GM18868 (cell line): ENCODE results near the gene FARP2.

Experiments
- ATAC-seq: cut with Tn5 transposase; IDR thresholded peaks from one replicate; pipeline ENCODE4 v1.9.1; 2021; ENCODE audit warnings: mild to moderate bottlenecking, moderate library complexity; ENCODE audit not compliant: unreplicated experiment

Gene FARP2

GRCh38 chr2:241482126-241482955 is 126.3 kb downstream of the FARP2 start:
- no peak for ATAC-seq

DNA sequence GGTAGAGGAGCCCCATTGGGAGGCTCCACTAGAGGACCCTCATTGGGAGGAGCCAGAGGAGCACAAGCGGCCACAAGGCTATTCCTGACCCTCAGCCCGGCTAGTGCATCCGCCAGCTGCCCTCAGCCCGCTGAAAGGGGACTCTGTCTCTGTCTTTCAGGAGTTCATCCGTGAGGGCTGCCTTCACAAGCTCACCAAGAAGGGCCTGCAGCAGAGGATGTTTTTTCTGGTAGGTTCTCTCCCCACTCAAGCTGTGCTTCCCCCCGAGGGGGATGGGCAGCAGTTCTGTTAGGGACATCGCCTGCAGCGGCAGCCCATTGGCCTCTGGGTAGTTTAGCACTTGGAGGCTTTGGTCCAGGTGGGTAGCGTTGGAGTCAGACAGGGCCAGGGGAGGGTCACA is 127.2 kb downstream of the FARP2 start:
- ATAC-seq = no peak

DNA sequence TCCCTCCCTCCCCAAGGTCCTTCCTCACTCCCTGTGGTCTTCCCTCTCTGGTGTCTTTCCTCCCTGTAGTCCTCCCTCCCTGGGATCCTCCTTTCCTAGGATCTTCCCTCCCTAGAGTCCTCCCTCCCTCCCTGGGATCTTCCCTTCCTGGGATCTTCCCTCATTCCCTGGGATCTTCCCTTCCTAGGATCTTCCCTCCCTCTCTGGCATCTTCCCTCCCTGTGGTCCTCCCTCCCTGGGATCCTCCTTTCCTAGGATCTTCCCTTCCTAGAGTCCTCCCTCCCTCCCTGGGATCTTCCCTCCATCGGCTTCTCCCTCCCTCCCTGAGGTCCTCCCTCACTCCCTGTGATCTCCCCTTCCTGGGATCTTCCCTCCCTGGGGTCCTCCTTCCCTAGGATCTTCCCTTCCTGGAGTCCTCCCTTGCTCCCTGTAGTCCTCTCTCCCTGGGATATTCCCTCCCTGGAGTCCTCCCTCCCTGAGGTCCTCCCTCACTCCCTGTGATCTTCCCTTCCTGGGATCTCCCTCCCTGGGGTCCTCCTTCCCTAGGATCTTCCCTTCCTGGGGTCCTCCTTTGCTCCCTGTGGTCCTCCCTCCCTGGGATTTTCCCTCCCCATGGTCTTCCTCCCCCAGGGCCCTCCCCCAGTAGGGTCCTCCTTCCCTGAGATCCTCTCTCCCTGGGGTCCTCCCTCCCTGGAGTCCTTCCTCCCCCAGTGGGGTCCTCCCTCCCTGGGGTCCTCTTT is 129.3 kb downstream of the FARP2 start:
- ATAC-seq = no peak

DNA sequence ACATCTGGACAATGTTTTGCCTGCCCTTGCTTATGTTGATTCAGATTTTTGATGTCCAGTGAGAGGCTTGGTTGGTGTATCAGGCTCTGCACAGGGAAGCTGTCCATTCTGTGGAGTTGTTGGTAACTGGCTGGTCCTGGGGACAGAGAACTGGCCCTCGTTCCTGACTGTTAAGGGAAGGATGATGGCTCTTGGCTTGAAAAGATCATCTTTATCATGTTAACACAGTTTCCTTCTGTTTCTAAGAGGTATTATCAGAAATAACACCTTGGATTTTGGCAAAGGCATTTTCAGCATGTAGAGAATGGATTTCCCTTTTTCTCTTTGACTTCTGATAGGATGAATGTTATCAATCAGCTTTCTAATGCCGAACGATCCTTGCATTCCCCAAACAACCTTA is 133.0 kb downstream of the FARP2 start:
- ATAC-seq = no peak

- no peak for ATAC-seq
Observed at GRCh38 chr2:241489733-241490680, 133.9 kb downstream of the FARP2 start.

DNA sequence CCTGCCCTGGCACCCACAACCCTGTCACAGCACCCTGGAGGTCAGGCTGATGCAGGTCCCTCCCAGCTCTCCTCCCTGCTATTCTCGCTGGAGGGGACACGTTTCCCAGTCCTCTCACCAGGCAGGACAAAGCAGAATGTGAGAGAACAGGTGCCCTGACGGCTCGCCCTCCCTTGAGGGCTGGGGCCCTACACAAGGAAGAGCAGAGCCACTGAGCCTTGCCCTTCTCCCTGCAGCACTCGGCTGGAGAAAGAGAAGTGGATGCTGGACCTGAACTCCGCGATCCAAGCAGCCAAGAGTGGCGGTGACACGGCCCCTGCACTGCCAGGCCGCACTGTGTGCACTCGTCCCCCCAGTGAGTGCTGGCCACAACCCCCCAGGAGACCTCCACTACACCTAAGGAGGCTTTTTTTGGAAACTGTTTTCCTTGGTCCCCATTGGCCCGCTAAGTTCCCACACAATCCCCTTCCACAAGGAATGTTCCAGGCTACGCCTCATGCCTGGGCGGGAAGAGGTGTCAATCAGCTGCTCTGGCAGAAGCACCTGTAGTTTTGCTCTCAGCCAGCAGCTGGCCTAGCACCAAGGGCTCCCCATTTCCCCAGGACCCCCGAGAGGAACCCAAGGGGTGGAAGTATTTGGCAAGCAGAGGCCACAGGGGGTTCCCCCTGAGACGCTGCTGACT is 134.9 kb downstream of the FARP2 start:
- no peak for ATAC-seq

DNA sequence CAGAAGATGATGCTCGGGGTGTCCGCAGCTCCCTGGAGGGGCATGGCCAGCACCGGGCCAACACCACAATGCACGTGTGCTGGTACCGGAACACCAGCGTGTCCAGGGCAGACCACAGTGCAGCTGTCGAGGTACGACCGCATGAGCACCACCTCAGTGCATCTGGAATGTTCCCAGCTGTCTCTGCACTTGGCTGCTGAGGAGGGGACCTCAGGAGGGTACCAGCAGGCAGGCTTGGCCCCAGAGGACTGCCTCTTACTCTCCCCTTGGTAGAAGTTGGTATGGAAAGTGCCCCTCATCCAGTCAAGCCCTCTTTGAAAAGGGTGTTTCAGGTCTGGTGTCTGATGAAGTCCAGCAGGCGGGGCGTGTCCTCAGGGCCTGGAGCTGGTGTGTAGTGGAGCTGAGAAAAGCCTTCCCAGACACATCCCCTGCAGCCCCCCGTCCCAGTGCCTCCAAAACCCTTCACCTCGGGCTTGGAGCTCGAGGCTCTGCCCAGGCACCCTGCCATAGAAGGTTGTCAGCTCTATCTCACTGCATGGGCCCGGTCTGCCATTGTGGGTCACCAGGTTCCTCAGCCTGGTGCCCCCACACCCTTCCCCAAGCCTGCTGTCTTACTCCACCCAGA is 135.6 kb downstream of the FARP2 start:
- ATAC-seq = no peak

DNA sequence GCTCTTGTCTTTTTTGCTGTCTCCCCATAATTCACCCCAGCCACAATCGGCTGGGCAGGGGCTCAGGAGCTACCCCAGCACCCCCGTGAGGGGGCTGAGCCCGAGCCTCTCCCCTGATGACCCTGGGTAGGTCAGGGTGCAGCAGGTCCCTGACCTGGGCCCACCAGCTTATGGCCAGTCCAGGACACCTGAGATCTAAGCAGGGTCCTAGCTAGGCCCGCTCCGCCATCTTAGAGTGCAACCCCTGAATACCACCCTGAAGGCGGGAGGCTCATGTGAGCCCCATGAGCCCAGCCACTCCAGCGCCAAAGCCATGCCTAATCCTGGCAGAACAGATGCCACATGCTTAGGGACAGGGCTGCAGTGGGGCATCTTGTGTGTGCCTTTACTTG is 136.1 kb downstream of the FARP2 start:
- no peak for ATAC-seq

DNA sequence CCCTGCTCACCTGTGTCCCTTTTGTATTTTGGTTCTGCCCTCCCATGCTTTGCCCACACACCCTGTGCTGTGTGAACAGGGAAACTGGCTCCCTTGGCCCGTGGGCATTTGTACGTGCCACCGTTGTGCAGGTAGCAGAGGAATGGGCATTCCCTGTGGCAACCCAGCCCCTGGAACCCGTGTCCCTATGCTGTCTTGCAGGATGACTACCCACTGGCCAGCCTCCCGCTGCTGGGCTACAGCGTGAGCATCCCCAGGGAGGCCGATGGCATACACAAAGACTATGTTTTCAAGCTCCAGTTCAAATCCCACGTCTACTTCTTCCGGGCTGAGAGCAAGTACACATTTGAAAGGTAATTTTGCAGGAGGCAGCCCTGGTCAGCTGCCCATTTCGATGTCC is 137.0 kb downstream of the FARP2 start:
- ATAC-seq = no peak

DNA sequence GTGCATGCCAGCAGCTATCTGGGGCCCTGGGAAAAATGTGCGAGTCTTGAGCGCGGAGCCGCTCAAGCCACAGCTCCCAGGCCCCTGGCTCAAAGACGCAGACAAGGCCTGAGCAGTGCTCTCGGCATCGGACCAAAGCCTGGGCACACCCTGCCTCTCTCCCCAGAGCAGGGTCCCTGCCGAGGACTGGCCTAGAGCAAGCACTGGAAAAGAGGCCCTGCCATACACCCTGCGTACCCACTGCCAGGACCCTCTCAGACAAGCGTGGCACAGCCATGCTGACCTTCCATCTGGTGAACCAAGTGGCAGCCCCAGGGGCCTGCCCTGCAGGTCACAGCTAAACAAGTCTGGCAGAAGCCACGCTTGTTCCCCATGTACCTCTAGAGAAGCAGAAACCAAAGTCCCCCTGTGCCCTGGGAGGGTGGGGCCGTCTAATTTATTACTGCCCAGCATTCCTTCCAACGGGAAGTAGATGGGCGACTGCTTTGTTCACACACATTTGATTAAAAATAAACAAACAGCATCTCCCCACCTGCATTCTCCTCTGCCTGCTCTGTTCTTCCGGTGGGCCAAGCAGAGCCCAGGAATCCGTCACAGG is 138.3 kb downstream of the FARP2 start:
- no peak for ATAC-seq

GRCh38 chr2:241495172-241496002 is 139.3 kb downstream of the FARP2 start:
- no peak for ATAC-seq

GRCh38 chr2:241496003-241496707 is 140.1 kb downstream of the FARP2 start:
- ATAC-seq = no peak

GRCh38 chr2:241496904-241497877 is 141.1 kb downstream of the FARP2 start:
- no peak for ATAC-seq

- no peak for ATAC-seq
Observed at GRCh38 chr2:241498115-241499070, 142.3 kb downstream of the FARP2 start.

DNA sequence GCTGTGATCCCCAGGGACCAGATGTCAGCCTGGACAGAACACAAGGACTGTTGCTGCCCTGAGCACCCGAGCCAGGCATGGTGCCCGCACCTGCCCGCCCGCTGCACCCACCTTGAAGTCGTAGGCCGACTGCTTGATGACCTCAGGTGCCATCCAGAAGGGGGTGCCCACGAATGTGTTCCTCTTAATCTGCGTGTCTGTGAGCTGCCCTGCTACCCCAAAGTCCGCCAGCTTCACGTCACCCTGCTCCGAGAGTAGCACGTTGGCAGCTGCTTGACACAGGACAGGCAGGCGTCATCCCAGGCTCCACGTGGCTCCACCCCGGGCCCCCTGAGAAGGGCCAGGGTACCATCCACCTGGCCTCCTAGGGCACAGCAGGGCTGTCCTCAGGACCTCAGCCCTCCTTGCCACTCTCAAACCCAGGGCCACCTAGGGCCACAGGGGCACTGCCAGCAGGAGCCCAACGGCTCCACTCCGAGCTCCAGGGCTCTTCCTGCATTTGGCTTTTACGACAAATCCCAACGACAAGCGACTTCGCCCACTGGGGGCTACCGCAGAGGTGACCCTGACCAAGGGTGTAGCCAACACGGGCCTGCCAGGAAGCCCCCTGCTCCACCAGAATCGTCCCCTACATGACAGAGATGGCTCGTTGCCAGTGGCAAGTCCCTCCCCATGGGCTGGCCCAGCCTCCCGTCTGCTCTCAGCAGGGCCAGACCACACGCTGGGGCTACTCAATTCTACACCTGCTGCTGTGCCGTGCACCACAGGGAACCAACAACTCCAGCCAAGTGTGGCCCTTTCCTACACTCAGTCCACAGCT is 143.3 kb downstream of the FARP2 start:
- ATAC-seq = no peak
